Gastroesophageal sphincter (tissue), 3 donors: ENCODE measurements around the gene TMEM255B.

Source experiments
- EP300 ChIP-seq: sonication (generic); formaldehyde crosslinking; IDR thresholded peaks from one replicate; pipeline ENCODE4 v1.6.1; 2017; ENCODE audit warnings: antibody characterized with exemption, mild to moderate bottlenecking
- POLR2AphosphoS5 ChIP-seq: sonication (generic); formaldehyde crosslinking; IDR thresholded peaks from one replicate; pipeline ENCODE4 v1.6.1; 2017; ENCODE audit warnings: antibody characterized with exemption
- TF ChIP-seq, protein P1 (sequence below), 4 experiments: fragments of 200-600 bp in 2 of 4; fragments of 450-650 bp in 2 of 4; sonication (generic) in 1 of 4; IDR thresholded peaks; one replicate each; pipeline ENCODE4 v1.5.1; 2017 to 2019; ENCODE audit warnings: antibody characterized with exemption in 4 of 4, mild to moderate bottlenecking in 2 of 4, moderate library complexity in 2 of 4

DNA sequence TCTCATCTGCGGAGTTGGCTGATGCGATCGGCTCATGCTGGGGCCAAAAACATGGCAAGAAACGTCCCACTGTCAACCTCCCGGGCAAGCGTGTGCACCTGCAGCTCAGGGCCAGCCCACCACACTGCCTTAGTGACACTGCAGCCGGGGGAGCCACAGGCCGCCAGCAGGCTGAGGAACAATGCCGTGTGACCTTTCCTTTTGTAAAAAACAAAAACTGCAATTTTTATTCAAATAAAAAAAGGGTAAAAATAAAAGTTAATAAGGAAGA is 18.8 kb upstream of the TMEM255B start:
- TF ChIP-seq, protein P1, sequence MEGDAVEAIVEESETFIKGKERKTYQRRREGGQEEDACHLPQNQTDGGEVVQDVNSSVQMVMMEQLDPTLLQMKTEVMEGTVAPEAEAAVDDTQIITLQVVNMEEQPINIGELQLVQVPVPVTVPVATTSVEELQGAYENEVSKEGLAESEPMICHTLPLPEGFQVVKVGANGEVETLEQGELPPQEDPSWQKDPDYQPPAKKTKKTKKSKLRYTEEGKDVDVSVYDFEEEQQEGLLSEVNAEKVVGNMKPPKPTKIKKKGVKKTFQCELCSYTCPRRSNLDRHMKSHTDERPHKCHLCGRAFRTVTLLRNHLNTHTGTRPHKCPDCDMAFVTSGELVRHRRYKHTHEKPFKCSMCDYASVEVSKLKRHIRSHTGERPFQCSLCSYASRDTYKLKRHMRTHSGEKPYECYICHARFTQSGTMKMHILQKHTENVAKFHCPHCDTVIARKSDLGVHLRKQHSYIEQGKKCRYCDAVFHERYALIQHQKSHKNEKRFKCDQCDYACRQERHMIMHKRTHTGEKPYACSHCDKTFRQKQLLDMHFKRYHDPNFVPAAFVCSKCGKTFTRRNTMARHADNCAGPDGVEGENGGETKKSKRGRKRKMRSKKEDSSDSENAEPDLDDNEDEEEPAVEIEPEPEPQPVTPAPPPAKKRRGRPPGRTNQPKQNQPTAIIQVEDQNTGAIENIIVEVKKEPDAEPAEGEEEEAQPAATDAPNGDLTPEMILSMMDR (IDR thresholded peaks at IDR 0.05) = no peak
- TF ChIP-seq EP300 (no peak), POLR2AphosphoS5 (no peak)
